Measurements from ENCODE around the gene HNRNPUL2.
"Not testable (repeated sequence)": the region's sequence is repeated elsewhere in the genome, so short reads cannot be mapped to it uniquely, and the experiment has no call there.

The HNRNPUL2 gene

DNA sequence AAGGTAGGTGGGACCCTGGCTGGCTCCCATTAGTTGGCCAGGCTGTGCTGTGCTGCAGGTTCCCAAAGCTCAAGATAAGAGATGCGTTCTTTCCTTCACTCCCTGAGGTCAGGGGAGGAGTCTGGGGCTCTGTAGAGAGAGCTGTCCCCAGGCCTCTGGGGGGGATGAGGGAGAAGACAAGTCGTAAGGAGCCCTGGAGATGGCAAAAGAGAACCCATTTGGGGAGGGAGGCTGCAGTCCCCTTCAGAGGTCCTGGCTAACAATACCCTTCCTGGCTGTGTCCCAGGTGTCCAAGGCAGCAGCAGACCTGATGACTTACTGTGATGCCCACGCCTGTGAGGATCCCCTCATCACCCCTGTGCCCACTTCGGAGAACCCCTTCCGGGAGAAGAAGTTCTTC, 18.9 kb downstream of the HNRNPUL2 start:
- TF ChIP-seq POLR2A (IDR thresholded peaks at IDR 0.05; ENCODE audit: extremely low read depth, insufficient read length), result peak; percentile 4
- TF ChIP-seq MYC (IDR thresholded peaks at IDR 0.05; ENCODE audit: low read depth, low read length), result no peak
- TF ChIP-seq, protein P1, sequence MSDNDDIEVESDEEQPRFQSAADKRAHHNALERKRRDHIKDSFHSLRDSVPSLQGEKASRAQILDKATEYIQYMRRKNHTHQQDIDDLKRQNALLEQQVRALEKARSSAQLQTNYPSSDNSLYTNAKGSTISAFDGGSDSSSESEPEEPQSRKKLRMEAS (IDR thresholded peaks at IDR 0.05; ENCODE audit: low read depth, low read length), result no peak
- TF ChIP-seq, protein P2, sequence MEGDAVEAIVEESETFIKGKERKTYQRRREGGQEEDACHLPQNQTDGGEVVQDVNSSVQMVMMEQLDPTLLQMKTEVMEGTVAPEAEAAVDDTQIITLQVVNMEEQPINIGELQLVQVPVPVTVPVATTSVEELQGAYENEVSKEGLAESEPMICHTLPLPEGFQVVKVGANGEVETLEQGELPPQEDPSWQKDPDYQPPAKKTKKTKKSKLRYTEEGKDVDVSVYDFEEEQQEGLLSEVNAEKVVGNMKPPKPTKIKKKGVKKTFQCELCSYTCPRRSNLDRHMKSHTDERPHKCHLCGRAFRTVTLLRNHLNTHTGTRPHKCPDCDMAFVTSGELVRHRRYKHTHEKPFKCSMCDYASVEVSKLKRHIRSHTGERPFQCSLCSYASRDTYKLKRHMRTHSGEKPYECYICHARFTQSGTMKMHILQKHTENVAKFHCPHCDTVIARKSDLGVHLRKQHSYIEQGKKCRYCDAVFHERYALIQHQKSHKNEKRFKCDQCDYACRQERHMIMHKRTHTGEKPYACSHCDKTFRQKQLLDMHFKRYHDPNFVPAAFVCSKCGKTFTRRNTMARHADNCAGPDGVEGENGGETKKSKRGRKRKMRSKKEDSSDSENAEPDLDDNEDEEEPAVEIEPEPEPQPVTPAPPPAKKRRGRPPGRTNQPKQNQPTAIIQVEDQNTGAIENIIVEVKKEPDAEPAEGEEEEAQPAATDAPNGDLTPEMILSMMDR (IDR thresholded peaks at IDR 0.05; ENCODE audit: low read depth, low read length), result no peak
- no peak overlapping the region for H3K4me3 ChIP-seq (ENCODE audit: low read depth, low read length)
- no peak for DNase-seq (ENCODE audit: low read depth)

DNA sequence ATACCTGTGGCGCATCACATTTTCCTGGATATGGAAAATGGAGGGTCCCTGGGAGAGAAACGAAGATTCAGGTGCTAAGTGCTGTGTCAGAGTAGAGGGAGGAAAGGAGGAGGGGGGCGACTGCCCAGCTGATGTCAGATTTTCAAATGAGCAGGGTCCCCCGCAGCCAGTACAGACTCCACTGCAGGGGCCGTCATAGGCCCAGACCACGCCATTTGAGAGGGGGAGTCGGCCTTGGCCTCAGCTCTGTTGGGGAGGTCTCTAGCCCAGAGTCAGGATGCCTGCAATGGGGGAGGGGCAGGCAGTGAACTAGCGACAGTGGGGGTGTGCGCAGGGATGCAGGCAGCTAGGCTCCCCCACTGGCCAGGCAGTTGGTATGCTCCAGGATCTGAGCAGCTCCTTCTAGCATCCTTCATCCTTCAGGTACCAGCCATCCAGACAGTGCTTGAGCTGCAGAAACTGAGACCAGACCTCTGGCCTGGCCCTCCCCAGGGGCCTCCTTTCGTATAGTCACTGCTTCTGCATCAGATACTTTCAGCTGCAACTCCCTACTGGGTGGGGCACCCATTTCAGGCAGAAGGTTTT, 19.9 kb downstream of the HNRNPUL2 start, which contains the start of the genes BSCL2 and GNG3:
Gene BSCL2 (minus strand): TSS at position 148 of the 585 bp plus-strand sequence. CDS start 229 bp downstream, outside the sequence.
Gene GNG3 (plus strand): TSS at position 400 of the 585 bp plus-strand sequence. CDS start 620 bp downstream, outside the sequence.
- H3K4me3 ChIP-seq (ENCODE audit: low read depth, low read length), result peak within 1 kb of the TSS; percentile 35
- TF ChIP-seq, protein P2 (IDR thresholded peaks at IDR 0.05; ENCODE audit: low read depth, low read length), result no peak
- TF ChIP-seq POLR2A (IDR thresholded peaks at IDR 0.05; ENCODE audit: extremely low read depth, insufficient read length), result no peak
- TF ChIP-seq, protein P1 (IDR thresholded peaks at IDR 0.05; ENCODE audit: low read depth, low read length), result no peak
- peak; percentile 44 for DNase-seq (ENCODE audit: low read depth)

DNA sequence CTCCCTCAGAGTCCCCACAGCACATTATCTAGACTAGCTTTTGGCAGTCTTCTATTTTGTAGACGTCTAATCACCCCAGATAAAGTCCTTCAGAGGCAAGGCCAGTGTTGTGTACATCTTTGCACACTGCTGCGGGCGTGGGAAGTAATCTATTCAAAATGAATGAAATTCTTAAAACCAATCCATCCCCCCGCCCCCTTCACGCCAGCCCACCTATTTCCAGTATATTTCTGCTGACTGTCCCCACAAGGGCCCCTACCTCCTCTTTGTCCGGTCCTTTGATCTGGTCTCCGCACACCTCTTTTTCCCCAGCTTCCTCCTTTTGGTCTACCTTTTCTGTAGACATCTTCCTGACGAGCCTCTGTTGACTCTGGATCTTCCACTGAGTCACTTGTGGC, 20.4 kb downstream of the HNRNPUL2 start:
- peak overlapping the region; percentile 35 for H3K4me3 ChIP-seq (ENCODE audit: low read depth, low read length)
- no peak for DNase-seq (ENCODE audit: low read depth)
- TF ChIP-seq MYC (IDR thresholded peaks at IDR 0.05; ENCODE audit: low read depth, low read length) (no peak), POLR2A (IDR thresholded peaks at IDR 0.05; ENCODE audit: extremely low read depth, insufficient read length) (no peak)
- TF ChIP-seq, protein P1 (IDR thresholded peaks at IDR 0.05; ENCODE audit: low read depth, low read length), result no peak
- TF ChIP-seq, protein P2 (IDR thresholded peaks at IDR 0.05; ENCODE audit: low read depth, low read length), result no peak

DNA sequence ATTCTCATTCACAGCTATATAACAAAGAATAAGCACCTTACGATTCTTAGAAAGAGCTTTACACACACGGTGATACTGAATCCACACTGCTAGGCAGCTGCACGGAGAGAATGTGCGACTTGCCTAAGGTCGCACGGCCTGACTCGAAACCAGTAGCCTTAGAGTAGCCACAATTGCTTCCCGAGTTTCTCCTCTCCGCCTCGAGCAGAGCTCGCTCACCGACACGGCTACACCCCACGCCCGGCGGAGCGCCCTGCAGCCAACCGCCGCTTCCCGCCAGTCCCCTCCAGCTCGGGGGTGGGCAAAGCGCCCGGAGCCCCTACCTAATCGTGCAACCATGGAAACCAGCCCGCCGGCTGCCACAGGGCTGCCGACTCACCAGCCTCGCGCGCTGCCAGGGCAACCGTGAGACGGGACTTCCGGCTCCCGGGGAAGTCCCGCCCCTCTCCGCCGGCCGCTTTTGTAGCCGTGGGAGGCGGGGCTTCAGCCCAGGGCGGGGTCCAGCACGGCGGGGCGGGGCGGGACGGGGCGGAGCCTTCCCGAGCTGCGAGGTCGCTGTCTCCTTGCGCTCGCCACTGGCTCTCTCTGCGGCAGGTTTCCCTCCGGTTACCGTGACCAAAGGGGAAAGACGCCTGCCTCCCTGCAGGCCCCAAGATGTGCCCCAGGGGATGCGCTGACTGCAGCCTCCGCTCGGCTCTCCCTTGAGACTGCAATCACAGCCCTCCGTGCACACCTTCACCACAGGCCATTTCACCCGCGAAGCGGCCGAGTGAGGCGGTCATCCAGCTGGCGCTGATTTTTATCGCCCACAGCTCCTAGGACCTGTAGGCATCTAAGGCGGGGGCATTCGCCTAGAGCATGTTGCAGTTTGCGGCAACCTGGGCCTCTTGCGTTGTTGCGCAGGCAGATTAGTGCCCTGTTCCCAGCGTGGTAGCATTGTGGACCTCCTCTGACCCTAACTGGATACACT, 21.1 kb downstream of the HNRNPUL2 start:
- TF ChIP-seq, protein P2 (IDR thresholded peaks at IDR 0.05; ENCODE audit: low read depth, low read length), result no peak
- TF ChIP-seq MYC (IDR thresholded peaks at IDR 0.05; ENCODE audit: low read depth, low read length) (no peak; the same call in 1 of the 2 replicates), POLR2A (IDR thresholded peaks at IDR 0.05; ENCODE audit: extremely low read depth, insufficient read length) (peak; percentile 59)
- TF ChIP-seq, protein P1 (IDR thresholded peaks at IDR 0.05; ENCODE audit: low read depth, low read length), result no peak
- H3K4me3 ChIP-seq (ENCODE audit: low read depth, low read length), result peak overlapping the region; percentile 80
- peak; percentile 95 for DNase-seq (ENCODE audit: low read depth)

DNA sequence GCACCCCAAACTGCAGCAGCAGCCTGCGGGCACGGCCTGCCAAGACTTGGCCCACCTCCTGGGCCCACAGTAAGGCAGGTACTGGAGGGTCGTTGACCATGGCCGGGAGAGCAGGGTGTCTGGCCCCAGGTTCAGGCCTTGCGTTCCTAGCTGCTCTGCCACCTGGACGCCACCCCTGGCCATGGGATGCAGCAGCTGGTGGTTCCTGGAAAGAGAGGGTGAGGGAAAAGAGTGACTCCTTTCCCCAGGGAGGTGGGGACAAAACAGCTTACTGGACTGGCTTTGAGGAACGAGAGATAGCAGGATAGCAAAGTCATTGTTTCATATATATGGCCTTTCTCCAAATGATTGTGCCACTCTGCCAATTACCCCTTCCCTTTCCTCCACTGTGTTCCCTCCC, 21.8 kb downstream of the HNRNPUL2 start:
- DNase-seq (ENCODE audit: low read depth), result peak; percentile 34
- TF ChIP-seq MYC (IDR thresholded peaks at IDR 0.05; ENCODE audit: low read depth, low read length), result no peak
- TF ChIP-seq, protein P1 (IDR thresholded peaks at IDR 0.05; ENCODE audit: low read depth, low read length), result no peak
- TF ChIP-seq, protein P2 (IDR thresholded peaks at IDR 0.05; ENCODE audit: low read depth, low read length), result no peak
- TF ChIP-seq POLR2A (IDR thresholded peaks at IDR 0.05; ENCODE audit: extremely low read depth, insufficient read length), result no peak
- peak overlapping the region; percentile 80 for H3K4me3 ChIP-seq (ENCODE audit: low read depth, low read length)

DNA sequence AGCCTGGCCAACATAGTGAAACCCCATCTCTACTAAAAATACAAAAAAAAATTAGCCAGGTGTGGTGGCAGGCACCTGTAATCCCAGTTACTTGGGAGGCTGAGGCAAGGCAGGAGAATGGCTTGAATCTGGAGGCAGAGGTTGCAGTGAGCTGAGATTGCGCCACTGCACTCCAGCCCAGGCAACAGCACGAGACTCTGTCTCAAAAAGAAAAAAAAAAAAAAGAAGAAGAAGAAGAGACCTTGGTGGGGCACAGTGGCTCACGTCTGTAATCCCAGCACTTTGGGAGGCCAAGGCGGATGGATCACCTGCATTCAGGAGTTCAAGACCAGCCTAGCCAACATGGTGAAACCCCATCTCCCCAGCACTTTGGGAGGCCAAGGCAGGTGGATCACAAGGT, 23.3 kb downstream of the HNRNPUL2 start:
- not testable (repeated sequence) for H3K4me3 ChIP-seq (ENCODE audit: low read depth, low read length)

More for the DNA sequence above, 23.3 kb downstream of the HNRNPUL2 start:
- DNase-seq (ENCODE audit: low read depth), result not testable (repeated sequence)

Data from NB4 (cell line).